HepG2 (cell line): ENCODE data around the gene NEDD4L. TPM values are rescaled to one million over a fixed set of nuclear protein-coding genes. Genes with fewer than 3 reads are reported as not detected.

Experiments
- ATAC-seq: fragments of 200-7000 bp; cut with Tn5 transposase; 3 replicates; pipeline ENCODE4 v1.9.1; 2020; ENCODE audit warnings: mild to moderate bottlenecking, moderate library complexity
- BruUV-seq: library from RNA; stranded (reverse); fragments of 400-500 nt; replicated peaks from 2 replicates; lab custom pipeline; 2021; lab: Mats Ljungman, UMichigan
- CTCF ChIA-PET: fragments of 300-600 bp; formaldehyde crosslinking; extraction: SDS; loops from one replicate; lab custom pipeline; 2021; ENCODE audit warnings: low total read pairs, inconsistent platforms, low intra/inter-chr PET ratio; lab: Yijun Ruan, JAX
- POLR2A ChIA-PET: fragments of 350-600 bp; sonication (Branson Sonifier 250); formaldehyde crosslinking; loops from one replicate; lab custom pipeline; 2020; ENCODE audit warnings: antibody characterized with exemption, inconsistent platforms; lab: Yijun Ruan, JAX
- DNase-seq: peaks from one replicate; pipeline ENCODE4 v3.0.0-alpha.2; 2015; ENCODE audit warnings: low spot score
- FAIRE-seq: peaks from 3 replicates; lab custom pipeline; 2011; peaks lifted over from hg19 to GRCh38; lab: Jason Lieb, UNC
- H2AFZ ChIP-seq: one replicate; pipeline ENCODE4 v1.6.1; 2011; ENCODE audit warnings: low read length, inconsistent platforms
- H3K27ac ChIP-seq: fragments of 300-600 bp; 3 replicates; pipeline ENCODE4 v1.8.0; 2011; ENCODE audit warnings: mixed run types, mild to moderate bottlenecking, mixed read lengths, low read length, inconsistent platforms; ENCODE audit not compliant: insufficient read depth; ENCODE audit errors: extremely low read length
- H3K27me3 ChIP-seq, 2 experiments: fragments of 200-600 bp in 1 of 2; 2 replicates in 1 of 2; 3 replicates in 1 of 2; pipeline versions ENCODE4 v1.6.0 to v1.8.0; 2011; ENCODE audit warnings: low read length in 2 of 2, mild to moderate bottlenecking in 2 of 2, moderate library complexity in 2 of 2, inconsistent platforms in 1 of 2; ENCODE audit not compliant: insufficient read depth in 2 of 2, control insufficient read depth in 1 of 2
- H3K36me3 ChIP-seq, 2 experiments: fragments of 200-600 bp in 1 of 2; replicated peaks in 1 of 2; 2 replicates in 1 of 2; 3 replicates in 1 of 2; pipeline versions ENCODE4 v1.5.1 to v1.8.0; 2011; ENCODE audit warnings: low read length in 2 of 2, inconsistent platforms in 1 of 2; ENCODE audit not compliant: insufficient read depth in 2 of 2, control insufficient read depth in 1 of 2
- H3K4me1 ChIP-seq: 2 replicates; pipeline ENCODE4 v1.5.1; 2012; ENCODE audit warnings: low read length, inconsistent platforms; ENCODE audit not compliant: insufficient read depth
- H3K4me2 ChIP-seq: 2 replicates; pipeline ENCODE4 v1.6.0; 2011; ENCODE audit warnings: low read depth, low read length, inconsistent platforms
- H3K4me3 ChIP-seq, 3 experiments: fragments of 200-600 bp in 1 of 3; sonication (generic), shearing (Covaris generic) in 1 of 3; replicated peaks in 1 of 3; 2 replicates each; pipeline ENCODE4 v1.5.1; 2011 to 2016; ENCODE audit warnings: low read length in 3 of 3, inconsistent platforms in 2 of 3, low read depth in 2 of 3, mild to moderate bottlenecking in 2 of 3, control low read depth in 1 of 3, mixed read lengths in 1 of 3; ENCODE audit not compliant: insufficient read depth in 1 of 3
- H3K79me2 ChIP-seq: one replicate; pipeline ENCODE4 v1.6.1; 2011; ENCODE audit warnings: low read length, inconsistent platforms; ENCODE audit not compliant: insufficient read depth
- H3K9ac ChIP-seq: 2 replicates; pipeline ENCODE4 v1.6.0; 2011; ENCODE audit warnings: mild to moderate bottlenecking, low read depth, low read length, inconsistent platforms; ENCODE audit not compliant: insufficient read depth
- H3K9me3 ChIP-seq: 2 replicates; pipeline ENCODE4 v1.5.1; 2012; ENCODE audit warnings: mild to moderate bottlenecking, low read length
- H4K20me1 ChIP-seq: 2 replicates; pipeline ENCODE4 v1.6.0; 2011; ENCODE audit warnings: inconsistent platforms, mild to moderate bottlenecking, low read length, moderate library complexity; ENCODE audit not compliant: insufficient read depth
- KDM3A ChIP-seq: IDR thresholded peaks from 2 replicates; pipeline ENCODE4 v1.6.1; 2018; ENCODE audit warnings: low read depth, missing compliant biosample characterization
- NFIC ChIP-seq: IDR thresholded peaks from 2 replicates; pipeline ENCODE4 v1.6.1; 2012; ENCODE audit warnings: mild to moderate bottlenecking, low read length, inconsistent platforms
- ZBTB3 ChIP-seq: sonication (generic); formaldehyde crosslinking; IDR thresholded peaks from 2 replicates; pipeline ENCODE4 v1.4.0; 2020; ENCODE audit warnings: low read depth, mild to moderate bottlenecking, moderate library complexity, missing genetic modification reagents, borderline replicate concordance
- WGBS: methylation state at CpG from one replicate; pipeline ENCODE4 v1.1.6; 2017; ENCODE audit warnings: low lambda C conversion rate; 5-methylcytosine and 5-hydroxymethylcytosine counted together
- in situ Hi-C: cut with HindIII; loops from 2 replicates; pipeline ENCODE4 v1.10.0; 2017; ENCODE audit warnings: low pct_unique_long_range_greater_than_20kb; ENCODE audit not compliant: extremely low pct_ligation_motif_present
- intact Hi-C: fragments of 100-400 bp; cut with micrococcal nuclease; formaldehyde crosslinking; loops from one replicate; pipeline ENCODE4 v1.10.0; 2022; ENCODE audit not compliant: unreplicated experiment
- polyA plus RNA-seq, 8 experiments: library from polyadenylated mRNA; depleted of rRNA in 3 of 8; stranded (reverse) in 7 of 8; unstranded in 1 of 8; fragments of >200 nt; fragmentation: Illumina TruSeq in 4 of 8; extraction: Trizol in 4 of 8; gene quantifications; 2 replicates each; pipeline versions ENCODE4 v1.2.1 to v1.2.3, GENCODE V29; 2011 to 2016; ENCODE audit warnings: low read depth in 4 of 8, missing spikeins in 1 of 8, mixed read lengths in 1 of 8; ENCODE audit not compliant: insufficient read depth in 1 of 8
- total RNA-seq, 5 experiments: library from RNA; depleted of rRNA; stranded (reverse); fragments of >200 nt; fragmentation: Illumina TruSeq; extraction: Trizol; gene quantifications; 2 replicates each; pipeline ENCODE4 v1.2.3, GENCODE V29; 2016; ENCODE audit warnings: low read depth in 1 of 5
- TF ChIP-seq, protein P1 (sequence below): sonication (generic); formaldehyde crosslinking; IDR thresholded peaks from 2 replicates; pipeline ENCODE4 v1.4.0; 2020; ENCODE audit warnings: missing genetic modification reagents, mild to moderate bottlenecking, borderline replicate concordance
- TF ChIP-seq, protein P2 (sequence below): sonication (generic); formaldehyde crosslinking; IDR thresholded peaks from 2 replicates; pipeline ENCODE4 v1.5.0; 2020; ENCODE audit warnings: missing genetic modification reagents

The NEDD4L gene
- total and polyA plus RNA-seq, 2 of the 13 experiments (the other 11 are each of a cell fraction or from before 2014, with no cell fraction given) = 168 to 390 TPM

DNA sequence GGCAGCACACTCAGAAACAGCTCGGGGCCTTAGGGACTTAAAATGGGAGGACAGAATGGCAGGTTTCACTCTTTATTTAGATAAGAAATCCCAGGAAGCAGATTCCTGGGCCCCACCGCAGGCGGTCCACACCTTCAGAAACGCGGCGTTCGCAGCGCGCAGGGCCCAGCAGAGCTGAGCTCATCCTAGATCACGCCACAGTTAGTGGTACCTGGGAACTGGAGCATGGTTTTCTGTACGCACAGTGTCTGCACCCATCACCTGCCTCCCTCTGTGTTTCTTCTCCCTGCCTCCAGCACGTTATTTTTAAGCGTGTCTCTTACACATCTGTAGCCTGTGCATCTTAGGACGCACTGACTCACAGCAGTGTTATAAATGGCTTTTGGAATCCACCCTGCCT lies 342.8 kb downstream of the NEDD4L start:
- CTCF ChIA-PET = no interaction called here
- H3K36me3 ChIP-seq = peaks cover 18 to 72% of the 10 kb centered on the region in 2 experiments

More for the DNA sequence above, 342.8 kb downstream of the NEDD4L start:
- TF ChIP-seq, protein P1, sequence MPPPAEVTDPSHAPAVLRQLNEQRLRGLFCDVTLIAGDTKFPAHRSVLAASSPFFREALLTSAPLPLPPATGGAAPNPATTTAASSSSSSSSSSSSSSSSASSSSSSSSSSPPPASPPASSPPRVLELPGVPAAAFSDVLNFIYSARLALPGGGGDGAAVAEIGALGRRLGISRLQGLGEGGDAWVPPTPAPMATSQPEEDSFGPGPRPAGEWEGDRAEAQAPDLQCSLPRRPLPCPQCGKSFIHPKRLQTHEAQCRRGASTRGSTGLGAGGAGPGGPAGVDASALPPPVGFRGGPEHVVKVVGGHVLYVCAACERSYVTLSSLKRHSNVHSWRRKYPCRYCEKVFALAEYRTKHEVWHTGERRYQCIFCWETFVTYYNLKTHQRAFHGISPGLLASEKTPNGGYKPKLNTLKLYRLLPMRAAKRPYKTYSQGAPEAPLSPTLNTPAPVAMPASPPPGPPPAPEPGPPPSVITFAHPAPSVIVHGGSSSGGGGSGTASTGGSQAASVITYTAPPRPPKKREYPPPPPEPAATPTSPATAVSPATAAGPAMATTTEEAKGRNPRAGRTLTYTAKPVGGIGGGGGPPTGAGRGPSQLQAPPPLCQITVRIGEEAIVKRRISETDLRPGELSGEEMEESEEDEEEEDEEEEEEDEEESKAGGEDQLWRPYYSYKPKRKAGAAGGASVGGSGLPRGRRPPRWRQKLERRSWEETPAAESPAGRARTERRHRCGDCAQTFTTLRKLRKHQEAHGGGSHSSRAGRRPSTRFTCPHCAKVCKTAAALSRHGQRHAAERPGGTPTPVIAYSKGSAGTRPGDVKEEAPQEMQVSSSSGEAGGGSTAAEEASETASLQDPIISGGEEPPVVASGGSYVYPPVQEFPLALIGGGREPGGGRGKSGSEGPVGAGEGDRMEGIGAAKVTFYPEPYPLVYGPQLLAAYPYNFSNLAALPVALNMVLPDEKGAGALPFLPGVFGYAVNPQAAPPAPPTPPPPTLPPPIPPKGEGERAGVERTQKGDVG = no peak
- TF ChIP-seq ZBTB3 (CRISPR knock-in tag) = no peak
- TF ChIP-seq, protein P2, sequence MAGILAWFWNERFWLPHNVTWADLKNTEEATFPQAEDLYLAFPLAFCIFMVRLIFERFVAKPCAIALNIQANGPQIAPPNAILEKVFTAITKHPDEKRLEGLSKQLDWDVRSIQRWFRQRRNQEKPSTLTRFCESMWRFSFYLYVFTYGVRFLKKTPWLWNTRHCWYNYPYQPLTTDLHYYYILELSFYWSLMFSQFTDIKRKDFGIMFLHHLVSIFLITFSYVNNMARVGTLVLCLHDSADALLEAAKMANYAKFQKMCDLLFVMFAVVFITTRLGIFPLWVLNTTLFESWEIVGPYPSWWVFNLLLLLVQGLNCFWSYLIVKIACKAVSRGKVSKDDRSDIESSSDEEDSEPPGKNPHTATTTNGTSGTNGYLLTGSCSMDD = no peak
- TF ChIP-seq KDM3A (CRISPR knock-in tag) = no peak
- TF ChIP-seq NFIC = no peak
- intact Hi-C loops (no loop called here), in situ Hi-C loops (loop anchor here (25.0 kb wide), 1 partner anchor 676 kb away; no protein-coding TSS in a partner anchor)
- no peak for FAIRE-seq
- 100% methylated on average over 4 of the region's 14 CpGs for WGBS
- peaks cover 29% of the 10 kb centered on the region for H3K4me1 ChIP-seq
- H3K9me3 ChIP-seq = no peaks in the 10 kb centered on the region
- H3K4me2 ChIP-seq = no peak overlapping the region
- DNase-seq = no peak
- H3K4me3 ChIP-seq = no peak overlapping the region
- H3K27me3 ChIP-seq = no peaks in the 10 kb centered on the region
- peaks cover 27% of the 10 kb centered on the region for H3K79me2 ChIP-seq
- ATAC-seq = no peak
- peaks cover 14% of the 10 kb centered on the region; the same call in 1 of the 2 replicates for H4K20me1 ChIP-seq
- no peak overlapping the region for H2AFZ ChIP-seq
- BruUV-seq = no TSS peak
- H3K9ac ChIP-seq = no peak overlapping the region
- H3K27ac ChIP-seq = no peak overlapping the region
- POLR2A ChIA-PET = no interaction called here
